ENCODE measurements around the gene CDC42BPB.

Gene CDC42BPB

DNA sequence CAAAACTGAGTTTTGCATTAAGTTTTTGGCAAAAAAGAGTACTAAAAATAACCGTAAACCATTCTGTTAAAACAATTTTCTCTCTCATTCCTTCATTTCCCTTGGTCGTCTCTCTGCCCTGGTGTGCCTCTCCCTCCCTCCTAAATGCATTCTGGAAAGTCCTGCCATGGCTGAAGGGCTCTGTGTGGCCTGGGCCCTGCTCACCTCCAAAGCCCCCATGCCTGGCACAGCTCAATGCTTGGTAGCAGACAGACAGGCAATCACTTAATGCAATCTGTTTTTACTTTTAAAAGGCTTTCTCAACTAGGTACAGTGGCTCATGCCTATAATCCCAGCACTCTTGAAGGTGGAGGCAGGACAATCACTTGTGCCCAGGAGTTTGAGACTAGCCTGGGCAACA lies 47.8 kb downstream of the CDC42BPB start:
- H3K27ac ChIP-seq (ENCODE audit: low read depth, low read length): peak overlapping the region; percentile 4; the same call in 1 of the 2 replicates
- peaks cover 44% of the 10 kb centered on the region for H3K36me3 ChIP-seq (ENCODE audit: control insufficient read depth, insufficient read depth, low read length)
- H3K4me1 ChIP-seq (ENCODE audit: control insufficient read depth, insufficient read depth, low read length): peaks cover 5% of the 10 kb centered on the region
- H3K4me3 ChIP-seq (ENCODE audit: low read depth, low read length): no peak overlapping the region
- H3K27me3 ChIP-seq (ENCODE audit: control insufficient read depth, insufficient read depth, low read length): no peaks in the 10 kb centered on the region
- H3K9me3 ChIP-seq (ENCODE audit: control insufficient read depth, insufficient read depth, low read depth, low read length): no peaks in the 10 kb centered on the region
- no peak overlapping the region for H3K9ac ChIP-seq (ENCODE audit: low read length)

DNA sequence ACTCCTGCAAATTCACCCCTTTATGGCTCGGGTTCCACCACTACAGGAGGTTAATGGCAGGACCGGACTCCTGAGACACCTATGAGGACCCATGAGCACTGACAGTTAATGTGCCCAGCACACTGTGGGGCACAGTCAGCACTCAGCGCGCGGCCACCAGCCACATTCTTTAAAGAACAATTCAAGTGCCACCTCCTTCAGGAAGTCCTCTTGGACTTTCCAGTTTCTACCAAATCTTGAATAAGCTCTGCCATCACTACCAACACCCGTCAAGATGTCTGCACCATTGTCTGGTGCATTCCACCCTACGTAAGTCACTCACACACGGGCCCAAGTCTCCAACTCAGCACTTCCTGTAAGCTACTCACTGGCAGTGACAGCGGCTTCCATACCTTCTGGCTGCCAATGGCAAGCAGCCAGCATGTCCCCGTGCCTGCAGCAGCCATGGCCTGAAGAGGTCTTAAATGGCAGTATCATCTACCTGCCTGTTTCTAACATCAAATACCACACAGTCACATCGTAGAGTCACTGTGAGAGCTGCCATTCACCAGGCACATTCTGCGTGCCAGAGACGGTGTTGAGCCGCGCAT lies 48.5 kb downstream of the CDC42BPB start:
- H3K36me3 ChIP-seq (ENCODE audit: control insufficient read depth, insufficient read depth, low read length): peaks cover 49% of the 10 kb centered on the region
- no peaks in the 10 kb centered on the region for H3K9me3 ChIP-seq (ENCODE audit: control insufficient read depth, insufficient read depth, low read depth, low read length)
- H3K4me1 ChIP-seq (ENCODE audit: control insufficient read depth, insufficient read depth, low read length): no peaks in the 10 kb centered on the region; the same call in 1 of the 2 replicates
- H3K4me3 ChIP-seq (ENCODE audit: low read depth, low read length): no peak overlapping the region
- no peaks in the 10 kb centered on the region for H3K27me3 ChIP-seq (ENCODE audit: control insufficient read depth, insufficient read depth, low read length)
- no peak overlapping the region for H3K9ac ChIP-seq (ENCODE audit: low read length)
- H3K27ac ChIP-seq (ENCODE audit: low read depth, low read length): peak overlapping the region; percentile 4; the same call in 1 of the 2 replicates

DNA sequence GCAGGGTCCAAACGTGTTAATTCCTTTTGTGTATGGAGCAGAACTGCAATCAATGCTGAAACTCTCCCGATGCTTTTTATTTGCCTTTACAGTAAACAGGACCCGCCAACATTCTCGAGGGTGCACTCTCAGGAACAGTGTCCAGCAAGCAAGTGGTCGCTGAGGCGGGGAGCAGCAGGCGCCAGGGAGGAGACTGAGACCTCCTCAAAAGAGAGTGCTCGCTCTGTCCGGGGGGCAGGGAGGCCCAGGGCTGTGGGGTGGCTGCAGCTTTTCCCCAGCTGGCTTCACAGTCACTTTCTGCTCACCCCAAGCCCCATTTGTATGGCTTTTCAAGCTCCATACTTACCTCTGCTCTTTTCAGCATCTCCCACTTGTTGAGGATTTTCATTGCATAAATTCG lies 49.2 kb downstream of the CDC42BPB start:
- H3K9ac ChIP-seq (ENCODE audit: low read length): no peak overlapping the region
- H3K27ac ChIP-seq (ENCODE audit: low read depth, low read length): no peak overlapping the region
- H3K4me3 ChIP-seq (ENCODE audit: low read depth, low read length): no peak overlapping the region
- no peaks in the 10 kb centered on the region for H3K27me3 ChIP-seq (ENCODE audit: control insufficient read depth, insufficient read depth, low read length)
- peaks cover 56% of the 10 kb centered on the region for H3K36me3 ChIP-seq (ENCODE audit: control insufficient read depth, insufficient read depth, low read length)
- no peaks in the 10 kb centered on the region for H3K9me3 ChIP-seq (ENCODE audit: control insufficient read depth, insufficient read depth, low read depth, low read length)
- H3K4me1 ChIP-seq (ENCODE audit: control insufficient read depth, insufficient read depth, low read length): no peaks in the 10 kb centered on the region; the same call in 1 of the 2 replicates

DNA sequence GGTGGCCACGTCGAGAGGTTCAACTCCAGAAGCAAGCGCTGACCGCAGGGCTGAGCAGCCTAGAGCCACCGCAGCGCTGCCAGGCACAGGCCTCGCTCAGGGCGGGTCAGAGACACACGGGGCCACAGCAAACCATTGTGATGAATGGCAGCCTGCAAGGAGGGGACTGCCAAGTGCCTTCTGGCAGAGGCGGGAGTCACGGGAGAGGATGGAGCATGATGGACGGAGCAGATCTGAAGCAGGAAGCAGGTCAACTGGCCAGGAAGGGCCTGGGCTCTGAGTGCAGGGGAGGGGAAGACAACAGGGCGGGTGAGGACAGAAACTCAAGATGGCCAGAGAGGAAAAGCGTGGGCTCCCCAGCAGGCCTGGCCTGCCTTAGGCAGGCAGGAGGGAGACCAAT lies 49.8 kb downstream of the CDC42BPB start:
- no peaks in the 10 kb centered on the region for H3K9me3 ChIP-seq (ENCODE audit: control insufficient read depth, insufficient read depth, low read depth, low read length)

DNA sequence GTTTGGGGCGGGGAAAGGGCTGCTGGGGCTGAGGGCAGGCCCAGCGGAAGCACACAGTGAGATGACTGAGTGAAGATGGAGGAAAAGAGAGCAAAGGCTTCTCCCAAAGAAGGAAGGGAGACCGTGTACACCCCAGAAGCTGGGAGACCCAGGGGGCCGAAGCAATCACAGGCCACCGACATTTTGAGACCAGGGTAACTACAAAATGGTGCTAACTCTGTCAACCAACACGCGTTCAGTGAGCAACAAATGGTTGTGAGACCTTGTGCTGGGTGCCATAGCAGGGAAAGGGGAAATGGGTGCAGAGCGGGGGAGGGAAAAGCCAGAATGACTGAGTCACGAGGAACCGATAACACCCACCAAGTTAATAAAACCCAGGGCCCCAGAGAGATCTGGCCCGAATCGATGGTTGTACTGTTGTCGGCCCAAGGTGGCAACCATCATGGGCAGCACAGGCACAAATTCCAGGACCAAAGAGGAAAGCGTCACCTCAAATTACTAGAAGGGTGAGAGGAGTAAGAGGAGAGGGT lies 50.3 kb downstream of the CDC42BPB start:
- H3K9me3 ChIP-seq (ENCODE audit: control insufficient read depth, insufficient read depth, low read depth, low read length): no peaks in the 10 kb centered on the region
- no peak overlapping the region for H3K27ac ChIP-seq (ENCODE audit: low read depth, low read length)
- H3K4me3 ChIP-seq (ENCODE audit: low read depth, low read length): no peak overlapping the region
- H3K4me1 ChIP-seq (ENCODE audit: control insufficient read depth, insufficient read depth, low read length): no peaks in the 10 kb centered on the region; the same call in 1 of the 2 replicates
- H3K27me3 ChIP-seq (ENCODE audit: control insufficient read depth, insufficient read depth, low read length): no peaks in the 10 kb centered on the region
- H3K9ac ChIP-seq (ENCODE audit: low read length): no peak overlapping the region
- peaks cover 67% of the 10 kb centered on the region for H3K36me3 ChIP-seq (ENCODE audit: control insufficient read depth, insufficient read depth, low read length)

More for the DNA sequence above, 49.8 kb downstream of the CDC42BPB start:
- Histone ChIP-seq H3K4me1 (ENCODE audit: control insufficient read depth, insufficient read depth, low read length) (no peaks in the 10 kb centered on the region; the same call in 1 of the 2 replicates), H3K27ac (ENCODE audit: low read depth, low read length) (no peak overlapping the region), H3K36me3 (ENCODE audit: control insufficient read depth, insufficient read depth, low read length) (peaks cover 62% of the 10 kb centered on the region), H3K27me3 (ENCODE audit: control insufficient read depth, insufficient read depth, low read length) (no peaks in the 10 kb centered on the region), H3K4me3 (ENCODE audit: low read depth, low read length) (no peak overlapping the region), H3K9ac (ENCODE audit: low read length) (no peak overlapping the region)

DNA sequence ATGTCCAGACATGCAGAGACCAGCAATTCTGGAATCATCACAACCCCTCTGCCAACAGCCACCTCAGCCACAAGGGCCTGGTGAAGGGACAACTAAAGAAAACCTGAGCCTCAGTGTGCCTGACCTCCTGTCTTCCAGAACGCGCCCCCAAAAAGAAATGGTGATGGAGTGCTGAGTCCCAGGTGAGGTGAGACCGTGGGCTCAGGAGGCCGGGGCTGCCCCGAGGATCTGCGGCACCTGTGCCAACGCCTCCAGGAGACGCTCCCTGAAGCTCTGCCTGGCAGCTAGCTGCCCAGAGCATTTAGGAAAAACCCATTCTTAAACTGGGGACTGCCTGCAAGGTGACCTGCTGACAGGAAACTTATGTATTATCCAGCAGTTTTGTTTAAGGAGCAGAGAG lies 51.2 kb downstream of the CDC42BPB start:
- Histone ChIP-seq H3K27ac (ENCODE audit: low read depth, low read length) (no peak overlapping the region), H3K4me3 (ENCODE audit: low read depth, low read length) (no peak overlapping the region), H3K9ac (ENCODE audit: low read length) (no peak overlapping the region), H3K36me3 (ENCODE audit: control insufficient read depth, insufficient read depth, low read length) (peaks cover 74% of the 10 kb centered on the region), H3K4me1 (ENCODE audit: control insufficient read depth, insufficient read depth, low read length) (no peaks in the 10 kb centered on the region; the same call in 1 of the 2 replicates), H3K27me3 (ENCODE audit: control insufficient read depth, insufficient read depth, low read length) (no peaks in the 10 kb centered on the region), H3K9me3 (ENCODE audit: control insufficient read depth, insufficient read depth, low read depth, low read length) (no peaks in the 10 kb centered on the region)

DNA sequence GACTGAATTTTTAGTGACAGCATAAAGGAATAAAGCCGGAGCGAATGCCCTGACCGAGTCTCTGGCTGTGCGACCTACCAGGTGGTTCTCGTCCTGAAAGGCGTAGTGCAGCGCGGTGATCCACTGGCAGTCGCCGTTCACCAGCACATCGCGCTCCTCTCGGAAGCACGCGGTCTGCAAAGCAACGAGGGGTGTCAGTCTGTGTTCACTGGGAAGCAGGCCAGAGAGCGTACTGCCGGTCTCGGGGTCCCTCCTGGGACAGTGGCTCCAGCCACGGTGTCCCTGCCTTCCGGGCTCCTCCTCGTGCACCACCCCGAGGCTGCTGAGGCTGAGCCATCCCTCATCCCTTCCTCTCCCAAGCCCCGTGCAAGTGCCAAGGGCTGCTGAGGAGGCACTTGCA lies 53.5 kb downstream of the CDC42BPB start:
- Histone ChIP-seq H3K36me3 (ENCODE audit: control insufficient read depth, insufficient read depth, low read length) (peaks cover 79% of the 10 kb centered on the region), H3K27ac (ENCODE audit: low read depth, low read length) (no peak overlapping the region), H3K4me3 (ENCODE audit: low read depth, low read length) (no peak overlapping the region)

DNA sequence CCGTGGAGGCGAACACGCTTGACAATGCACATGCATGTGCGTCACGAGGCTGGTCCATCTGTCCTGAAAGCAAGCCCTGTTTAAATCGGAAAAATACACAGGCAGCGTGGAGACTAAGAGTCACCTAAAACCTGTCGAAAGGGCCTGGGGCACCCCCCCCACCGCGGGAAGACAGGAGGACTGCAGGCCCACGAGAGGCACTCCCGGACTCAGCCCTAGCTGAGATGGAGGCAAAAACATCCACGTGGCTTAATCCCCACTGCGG lies 54.1 kb downstream of the CDC42BPB start:
- Histone ChIP-seq H3K9me3 (ENCODE audit: control insufficient read depth, insufficient read depth, low read depth, low read length) (no peaks in the 10 kb centered on the region), H3K4me1 (ENCODE audit: control insufficient read depth, insufficient read depth, low read length) (no peaks in the 10 kb centered on the region), H3K4me3 (ENCODE audit: low read depth, low read length) (no peak overlapping the region), H3K27me3 (ENCODE audit: control insufficient read depth, insufficient read depth, low read length) (no peaks in the 10 kb centered on the region), H3K36me3 (ENCODE audit: control insufficient read depth, insufficient read depth, low read length) (peaks cover 77% of the 10 kb centered on the region), H3K27ac (ENCODE audit: low read depth, low read length) (no peak overlapping the region), H3K9ac (ENCODE audit: low read length) (no peak overlapping the region)

More for the DNA sequence above, 53.5 kb downstream of the CDC42BPB start:
- Histone ChIP-seq H3K27me3 (ENCODE audit: control insufficient read depth, insufficient read depth, low read length) (no peaks in the 10 kb centered on the region), H3K9me3 (ENCODE audit: control insufficient read depth, insufficient read depth, low read depth, low read length) (no peaks in the 10 kb centered on the region), H3K9ac (ENCODE audit: low read length) (no peak overlapping the region), H3K4me1 (ENCODE audit: control insufficient read depth, insufficient read depth, low read length) (no peaks in the 10 kb centered on the region)

DNA sequence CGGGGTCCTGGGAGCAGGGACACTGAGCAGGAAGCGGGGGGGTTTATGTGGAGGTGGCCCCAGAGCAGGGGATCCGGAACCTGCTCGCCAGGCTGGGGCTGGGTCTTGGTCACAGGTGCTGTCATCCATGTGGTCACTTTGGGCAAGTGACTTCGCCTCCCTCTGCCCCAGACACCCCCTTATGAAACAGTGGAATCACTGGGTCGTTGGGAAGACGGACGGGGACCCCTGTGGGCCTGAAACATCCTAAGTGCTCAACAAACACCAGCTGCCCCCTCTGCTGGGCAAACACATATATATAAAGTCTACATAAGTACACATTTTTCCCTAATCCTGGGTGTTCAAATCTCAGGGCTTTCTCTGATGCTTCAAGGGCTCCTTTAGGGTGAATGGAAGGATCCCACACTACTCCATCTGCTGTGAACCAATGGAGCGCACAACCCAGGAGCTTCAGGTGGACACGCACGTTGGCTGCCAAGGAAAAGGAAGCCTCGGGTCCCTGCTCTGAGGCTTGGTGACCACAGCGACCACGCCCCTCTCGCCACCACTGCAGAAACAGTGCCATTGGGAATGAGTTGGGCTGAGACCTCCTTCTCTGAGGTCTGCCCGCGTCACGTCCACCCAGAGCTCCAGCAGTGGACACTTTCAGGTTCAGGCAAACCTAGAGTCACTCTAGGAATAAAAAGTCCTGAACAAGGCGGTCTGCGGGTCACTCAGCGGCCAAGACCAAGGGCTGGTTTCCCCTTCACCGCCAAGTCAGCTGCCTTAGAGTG lies 54.6 kb downstream of the CDC42BPB start:
- H3K27ac ChIP-seq (ENCODE audit: low read depth, low read length): no peak overlapping the region
- H3K9ac ChIP-seq (ENCODE audit: low read length): no peak overlapping the region
- no peaks in the 10 kb centered on the region for H3K27me3 ChIP-seq (ENCODE audit: control insufficient read depth, insufficient read depth, low read length)
- no peaks in the 10 kb centered on the region for H3K4me1 ChIP-seq (ENCODE audit: control insufficient read depth, insufficient read depth, low read length)
- H3K9me3 ChIP-seq (ENCODE audit: control insufficient read depth, insufficient read depth, low read depth, low read length): no peaks in the 10 kb centered on the region
- H3K36me3 ChIP-seq (ENCODE audit: control insufficient read depth, insufficient read depth, low read length): peaks cover 76% of the 10 kb centered on the region
- no peak overlapping the region for H3K4me3 ChIP-seq (ENCODE audit: low read depth, low read length)

DNA sequence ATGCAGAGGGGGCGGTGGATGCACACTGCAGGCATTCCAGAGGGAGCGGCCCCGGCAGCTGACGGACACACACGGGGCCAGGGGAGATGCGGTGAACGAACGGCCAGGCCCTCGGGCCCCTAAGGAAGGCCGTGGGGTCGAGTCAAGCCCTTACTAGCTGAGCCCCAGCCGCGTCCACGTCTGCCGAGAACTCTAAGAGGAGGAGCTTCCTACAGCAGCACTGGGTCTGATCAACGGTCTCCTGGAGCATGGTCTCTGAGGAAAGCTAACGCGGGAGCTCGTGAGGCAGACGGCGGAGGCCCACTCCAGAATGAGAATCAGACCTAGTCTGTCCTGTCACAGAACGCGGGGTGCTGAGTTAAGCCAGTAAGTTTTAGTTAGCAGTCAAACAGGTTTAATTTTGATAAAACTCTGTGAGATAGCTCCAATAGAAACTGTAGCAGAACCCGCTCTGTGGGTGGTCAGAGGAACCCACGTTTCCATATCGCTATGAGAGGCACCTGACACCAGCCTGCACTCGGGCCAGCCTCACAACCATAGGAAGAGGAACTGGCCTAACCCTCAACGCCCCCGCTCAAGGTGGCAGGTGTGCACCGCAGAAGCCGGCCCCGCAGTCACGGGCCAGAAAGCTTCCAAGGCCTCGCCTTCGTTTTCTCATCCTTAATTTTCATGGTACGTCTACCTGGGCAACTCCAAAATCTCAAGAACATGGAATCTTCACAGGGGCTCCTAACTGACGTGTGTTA lies 55.5 kb downstream of the CDC42BPB start:
- no peaks in the 10 kb centered on the region for H3K4me1 ChIP-seq (ENCODE audit: control insufficient read depth, insufficient read depth, low read length)
- no peak overlapping the region for H3K4me3 ChIP-seq (ENCODE audit: low read depth, low read length)
- H3K36me3 ChIP-seq (ENCODE audit: control insufficient read depth, insufficient read depth, low read length): peaks cover 75% of the 10 kb centered on the region
- peak overlapping the region; percentile 6 for H3K9ac ChIP-seq (ENCODE audit: low read length)
- H3K9me3 ChIP-seq (ENCODE audit: control insufficient read depth, insufficient read depth, low read depth, low read length): no peaks in the 10 kb centered on the region
- no peak overlapping the region for H3K27ac ChIP-seq (ENCODE audit: low read depth, low read length)
- no peaks in the 10 kb centered on the region for H3K27me3 ChIP-seq (ENCODE audit: control insufficient read depth, insufficient read depth, low read length)

DNA sequence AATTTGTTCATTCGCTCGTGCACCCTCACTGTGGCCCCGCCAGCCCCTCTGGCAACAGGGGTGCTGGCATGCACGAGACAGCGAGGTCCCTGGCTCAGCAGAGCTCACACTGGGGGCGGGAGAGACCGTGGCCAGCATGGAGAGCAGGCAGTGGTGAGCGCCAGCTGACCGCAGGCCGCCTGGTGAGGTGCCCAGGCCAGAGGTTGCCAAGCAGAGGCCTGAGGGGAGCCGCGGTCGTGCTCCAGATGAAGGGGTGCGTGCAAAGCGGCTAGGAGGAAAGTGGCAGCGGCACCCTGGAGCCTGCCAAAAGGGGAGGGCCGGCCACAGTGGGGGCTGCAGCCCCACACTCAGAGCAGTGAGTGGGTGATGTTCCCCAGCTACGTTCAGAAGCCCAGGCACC lies 56.1 kb downstream of the CDC42BPB start:
- Histone ChIP-seq H3K4me1 (ENCODE audit: control insufficient read depth, insufficient read depth, low read length) (no peaks in the 10 kb centered on the region), H3K4me3 (ENCODE audit: low read depth, low read length) (no peak overlapping the region), H3K9ac (ENCODE audit: low read length) (no peak overlapping the region), H3K27ac (ENCODE audit: low read depth, low read length) (no peak overlapping the region), H3K36me3 (ENCODE audit: control insufficient read depth, insufficient read depth, low read length) (peaks cover 77% of the 10 kb centered on the region), H3K27me3 (ENCODE audit: control insufficient read depth, insufficient read depth, low read length) (no peaks in the 10 kb centered on the region), H3K9me3 (ENCODE audit: control insufficient read depth, insufficient read depth, low read depth, low read length) (no peaks in the 10 kb centered on the region)

Data from HUES6 (cell line).